ENCODE results near the gene LRG1. TPM values are rescaled to one million over a fixed set of nuclear protein-coding genes. Genes with fewer than 3 reads are reported as not detected.

Gene LRG1
- polyA plus RNA-seq, 1 of the 3 experiments (the other 2 are of a cell fraction) = 0.12 TPM

GRCh38 chr19:4553092-4553695 lies 13.4 kb upstream of the LRG1 start:
- Histone ChIP-seq H3K27ac (ENCODE audit: low read depth in 2 of 2, low read length in 1 of 2) (no peak overlapping the region), H3K4me1 (ENCODE audit: control insufficient read depth in 1 of 2, insufficient read depth in 2 of 2, low read depth in 1 of 2, low read length in 1 of 2) (peaks cover 0 to 8% of the 10 kb centered on the region in 2 experiments; a peak in 1 of 4 replicates), H3K9me3 (no peaks in the 10 kb centered on the region), H3K79me2 (ENCODE audit: insufficient read depth) (no peaks in the 10 kb centered on the region), H4K20me1 (ENCODE audit: insufficient read depth) (no peaks in the 10 kb centered on the region), H3K4me2 (no peak overlapping the region), H3F3A (replicated peaks; ENCODE audit: insufficient read depth) (peaks cover 7% of the 10 kb centered on the region), H3K4me3 (ENCODE audit: low read depth in 2 of 2, low read length in 1 of 2) (no peak overlapping the region), H2AFZ (ENCODE audit: low read depth) (no peak overlapping the region), H3K9ac (no peak overlapping the region), H3K27me3 (ENCODE audit: insufficient read depth) (no peaks in the 10 kb centered on the region; the same call in 1 of the 2 replicates), H3K9me2 (no peaks in the 10 kb centered on the region), H3K36me3 (replicated peaks in 1 of 2; ENCODE audit: control insufficient read depth in 1 of 2, insufficient read depth in 2 of 2, low read length in 1 of 2) (no peaks in the 10 kb centered on the region)
- ChIA-PET POLR2A (no interaction called here), CTCF (no interaction called here)
- TF ChIP-seq IRF3 (IDR thresholded peaks at IDR 0.05; ENCODE audit: low read depth, low read length) = no peak
- no peak for TF ChIP-seq JUND (IDR thresholded peaks at IDR 0.05)
- TF ChIP-seq, protein P1, sequence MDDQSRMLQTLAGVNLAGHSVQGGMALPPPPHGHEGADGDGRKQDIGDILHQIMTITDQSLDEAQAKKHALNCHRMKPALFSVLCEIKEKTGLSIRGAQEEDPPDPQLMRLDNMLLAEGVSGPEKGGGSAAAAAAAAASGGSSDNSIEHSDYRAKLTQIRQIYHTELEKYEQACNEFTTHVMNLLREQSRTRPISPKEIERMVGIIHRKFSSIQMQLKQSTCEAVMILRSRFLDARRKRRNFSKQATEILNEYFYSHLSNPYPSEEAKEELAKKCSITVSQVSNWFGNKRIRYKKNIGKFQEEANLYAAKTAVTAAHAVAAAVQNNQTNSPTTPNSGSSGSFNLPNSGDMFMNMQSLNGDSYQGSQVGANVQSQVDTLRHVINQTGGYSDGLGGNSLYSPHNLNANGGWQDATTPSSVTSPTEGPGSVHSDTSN (IDR thresholded peaks at IDR 0.05) = no peak
- no peak for TF ChIP-seq SMC3 (IDR thresholded peaks at IDR 0.05; ENCODE audit: low read depth, low read length)
- no peak for TF ChIP-seq RXRA (IDR thresholded peaks at IDR 0.05; ENCODE audit: borderline replicate concordance, low read depth)
- TF ChIP-seq, protein P2, sequence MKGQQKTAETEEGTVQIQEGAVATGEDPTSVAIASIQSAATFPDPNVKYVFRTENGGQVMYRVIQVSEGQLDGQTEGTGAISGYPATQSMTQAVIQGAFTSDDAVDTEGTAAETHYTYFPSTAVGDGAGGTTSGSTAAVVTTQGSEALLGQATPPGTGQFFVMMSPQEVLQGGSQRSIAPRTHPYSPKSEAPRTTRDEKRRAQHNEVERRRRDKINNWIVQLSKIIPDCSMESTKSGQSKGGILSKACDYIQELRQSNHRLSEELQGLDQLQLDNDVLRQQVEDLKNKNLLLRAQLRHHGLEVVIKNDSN (IDR thresholded peaks at IDR 0.05; ENCODE audit: borderline replicate concordance, low read depth) = no peak
- no peak for TF ChIP-seq MXI1 (IDR thresholded peaks at IDR 0.05; ENCODE audit: low read depth, low read length)
- no peak for TF ChIP-seq EZH2phosphoT487 (IDR thresholded peaks at IDR 0.05; ENCODE audit: borderline replicate concordance, low read depth)
- TF ChIP-seq EP300 (IDR thresholded peaks at IDR 0.05; ENCODE audit: borderline replicate concordance in 1 of 2, low read depth in 1 of 2, low read length in 1 of 2) = no peak
- TF ChIP-seq FOXM1 (IDR thresholded peaks at IDR 0.05; ENCODE audit: low read depth) = no peak
- no peak for TF ChIP-seq RCOR1 (IDR thresholded peaks at IDR 0.05; ENCODE audit: low read length)
- no peak for TF ChIP-seq POLR2AphosphoS5 (IDR thresholded peaks at IDR 0.05; ENCODE audit: low read depth, low read length)
- no peak for TF ChIP-seq RFX5 (IDR thresholded peaks at IDR 0.05; ENCODE audit: low read length)
- TF ChIP-seq YY1 (IDR thresholded peaks at IDR 0.05; ENCODE audit: low read depth) = no peak
- no peak for TF ChIP-seq ELF1 (IDR thresholded peaks at IDR 0.05)
- DNase-seq = no peak

- Histone ChIP-seq H4K20me1 (ENCODE audit: insufficient read depth) (no peaks in the 10 kb centered on the region), H3K9me2 (no peaks in the 10 kb centered on the region), H3K4me2 (no peak overlapping the region), H3K36me3 (replicated peaks in 1 of 2; ENCODE audit: control insufficient read depth in 1 of 2, insufficient read depth in 2 of 2, low read length in 1 of 2) (no peaks in the 10 kb centered on the region), H3K27me3 (ENCODE audit: insufficient read depth) (peaks cover 6% of the 10 kb centered on the region), H2AFZ (ENCODE audit: low read depth) (no peak overlapping the region), H3K27ac (ENCODE audit: low read depth in 2 of 2, low read length in 1 of 2) (no peak overlapping the region), H3F3A (replicated peaks; ENCODE audit: insufficient read depth) (peaks cover 7% of the 10 kb centered on the region), H3K9ac (no peak overlapping the region), H3K4me3 (ENCODE audit: low read depth in 2 of 2, low read length in 1 of 2) (no peak overlapping the region), H3K4me1 (ENCODE audit: control insufficient read depth in 1 of 2, insufficient read depth in 2 of 2, low read depth in 1 of 2, low read length in 1 of 2) (peaks cover 0 to 8% of the 10 kb centered on the region in 2 experiments; a peak in 1 of 4 replicates), H3K79me2 (ENCODE audit: insufficient read depth) (no peaks in the 10 kb centered on the region), H3K9me3 (no peaks in the 10 kb centered on the region)
- DNase-seq = no peak
- CTCF ChIA-PET = no interaction called here
- 66% methylated on average over 18 of the region's 18 CpGs for WGBS (ENCODE audit: low lambda C conversion rate)
- POLR2A ChIA-PET = no interaction called here
- TF ChIP-seq SMC3 (IDR thresholded peaks at IDR 0.05; ENCODE audit: low read depth, low read length) = no peak
- TF ChIP-seq, protein P2 (IDR thresholded peaks at IDR 0.05; ENCODE audit: borderline replicate concordance, low read depth) = no peak
- no peak for TF ChIP-seq USF2 (IDR thresholded peaks at IDR 0.05; ENCODE audit: borderline replicate concordance, low read depth, low read length)
- TF ChIP-seq CHD2 (IDR thresholded peaks at IDR 0.05; ENCODE audit: low read length, partially characterized antibody) = no peak
- TF ChIP-seq TEAD4 (IDR thresholded peaks at IDR 0.05; ENCODE audit: borderline replicate concordance, insufficient read depth) = no peak
These were observed 12.6 kb upstream of the LRG1 start for GRCh38 chr19:4552525-4552819.

All from SK-N-SH (cell line).